Measurements from ENCODE around the gene MPZL1. TPM values are rescaled to one million over a fixed set of nuclear protein-coding genes. Genes with fewer than 3 reads are reported as not detected.

MPZL1 gene
- total RNA-seq, 3 donors from 2014 or later = 43.5 to 86.8 (median 86.2) TPM

- peak; percentile 43 to 47 (median 46) for TF ChIP-seq POLR2AphosphoS5 (IDR thresholded peaks at IDR 0.05)
- TF ChIP-seq CTCF (IDR thresholded peaks at IDR 0.05) = no peak
- no peaks in the 10 kb centered on the region for H3K36me3 ChIP-seq
- peak; percentile 72 to 91 for DNase-seq (ENCODE audit: low spot score in 2 of 2)
- no peaks in the 10 kb centered on the region for H3K9me3 ChIP-seq
- H3K4me1 ChIP-seq = peaks cover 5 to 10% of the 10 kb centered on the region in 2 donors
- intact Hi-C loops (cut with DNase I; ENCODE audit: low total_unique reads) = no loop called here
- no peaks in the 10 kb centered on the region for H3K27me3 ChIP-seq
- no peak overlapping the region for H3K4me3 ChIP-seq
- peak overlapping the region; percentile 62 to 66 for H3K27ac ChIP-seq
Measured at GRCh38 chr1:167790117-167790516, 68.3 kb downstream of the MPZL1 start.

GRCh38 chr1:167791281-167792187 lies 69.8 kb downstream of the MPZL1 start:
- no peaks in the 10 kb centered on the region for H3K27me3 ChIP-seq
- H3K36me3 ChIP-seq = no peaks in the 10 kb centered on the region
- no peaks in the 10 kb centered on the region for H3K9me3 ChIP-seq
- TF ChIP-seq POLR2AphosphoS5 (IDR thresholded peaks at IDR 0.05) (peak; percentile 20 to 98 (median 55)), POLR2A (IDR thresholded peaks at IDR 0.05) (no peak), CTCF (IDR thresholded peaks at IDR 0.05) (no peak)
- H3K4me1 ChIP-seq = peaks cover 9 to 16% of the 10 kb centered on the region in 2 donors
- intact Hi-C loops (cut with DNase I; ENCODE audit: low total_unique reads) = no loop called here
- H3K27ac ChIP-seq = peak overlapping the region; percentile 41 to 80
- DNase-seq (ENCODE audit: low spot score in 2 of 2) = no peak
- H3K4me3 ChIP-seq = no peak overlapping the region

DNA sequence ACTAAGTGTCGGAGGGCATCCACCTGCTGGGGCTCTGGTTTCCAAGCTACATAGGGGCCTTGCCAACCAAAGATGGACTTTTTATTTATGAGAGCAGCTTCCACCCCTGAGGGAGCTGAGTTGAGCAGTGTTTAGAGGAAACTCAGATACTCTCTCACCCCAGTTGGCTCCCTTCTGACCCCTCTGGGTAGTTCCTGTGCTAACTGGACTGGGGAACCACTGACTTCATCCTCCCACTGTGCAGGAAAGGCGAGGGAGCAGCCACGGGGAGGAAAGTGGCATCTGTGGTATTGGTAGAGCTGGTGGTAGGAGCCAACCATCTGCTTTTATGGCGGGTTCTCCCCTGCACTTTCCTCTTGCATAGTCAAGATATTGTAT lies 70.4 kb downstream of the MPZL1 start:
- H3K36me3 ChIP-seq = no peaks in the 10 kb centered on the region
- TF ChIP-seq POLR2AphosphoS5 (IDR thresholded peaks at IDR 0.05) (no peak), CTCF (IDR thresholded peaks at IDR 0.05) (no peak), POLR2A (IDR thresholded peaks at IDR 0.05) (no peak)
- no peaks in the 10 kb centered on the region for H3K9me3 ChIP-seq
- no peaks in the 10 kb centered on the region for H3K27me3 ChIP-seq
- peak overlapping the region; percentile 41 to 53 for H3K27ac ChIP-seq
- no peak overlapping the region for H3K4me3 ChIP-seq
- no peak for DNase-seq (ENCODE audit: low spot score in 2 of 2)
- H3K4me1 ChIP-seq = peaks cover 9 to 16% of the 10 kb centered on the region in 2 donors
- intact Hi-C loops (cut with DNase I; ENCODE audit: low total_unique reads) = no loop called here

- H3K9me3 ChIP-seq = no peaks in the 10 kb centered on the region
- no peak overlapping the region for H3K4me3 ChIP-seq
- no peak for DNase-seq (ENCODE audit: low spot score in 2 of 2)
- intact Hi-C loops (cut with DNase I; ENCODE audit: low total_unique reads) = no loop called here
- peaks cover 9 to 16% of the 10 kb centered on the region in 2 donors for H3K4me1 ChIP-seq
- H3K27ac ChIP-seq = no peak overlapping the region
- no peaks in the 10 kb centered on the region for H3K36me3 ChIP-seq
- TF ChIP-seq CTCF (IDR thresholded peaks at IDR 0.05) (no peak), POLR2A (IDR thresholded peaks at IDR 0.05) (no peak), POLR2AphosphoS5 (IDR thresholded peaks at IDR 0.05) (no peak)
- no peaks in the 10 kb centered on the region for H3K27me3 ChIP-seq
Measured at GRCh38 chr1:167794043-167794442, 72.3 kb downstream of the MPZL1 start.

Measured in breast epithelium (tissue), 4 donors.